Lower leg skin (tissue), 3 donors: ENCODE data around the gene CEP128.

ENCODE experiments used
- POLR2A ChIP-seq, 2 donors: fragments of 450-650 bp; IDR thresholded peaks; one replicate each; pipeline ENCODE4 v1.6.1; 2016 to 2017; ENCODE audit warnings: antibody characterized with exemption in 2 of 2, mild to moderate bottlenecking in 1 of 2, moderate library complexity in 1 of 2
- TF ChIP-seq, protein P1 (sequence below), 3 donors: fragments of 450-650 bp; IDR thresholded peaks; one replicate each; pipeline ENCODE4 v1.5.1; 2016; ENCODE audit warnings: antibody characterized with exemption in 3 of 3, mild to moderate bottlenecking in 3 of 3, moderate library complexity in 2 of 3

DNA sequence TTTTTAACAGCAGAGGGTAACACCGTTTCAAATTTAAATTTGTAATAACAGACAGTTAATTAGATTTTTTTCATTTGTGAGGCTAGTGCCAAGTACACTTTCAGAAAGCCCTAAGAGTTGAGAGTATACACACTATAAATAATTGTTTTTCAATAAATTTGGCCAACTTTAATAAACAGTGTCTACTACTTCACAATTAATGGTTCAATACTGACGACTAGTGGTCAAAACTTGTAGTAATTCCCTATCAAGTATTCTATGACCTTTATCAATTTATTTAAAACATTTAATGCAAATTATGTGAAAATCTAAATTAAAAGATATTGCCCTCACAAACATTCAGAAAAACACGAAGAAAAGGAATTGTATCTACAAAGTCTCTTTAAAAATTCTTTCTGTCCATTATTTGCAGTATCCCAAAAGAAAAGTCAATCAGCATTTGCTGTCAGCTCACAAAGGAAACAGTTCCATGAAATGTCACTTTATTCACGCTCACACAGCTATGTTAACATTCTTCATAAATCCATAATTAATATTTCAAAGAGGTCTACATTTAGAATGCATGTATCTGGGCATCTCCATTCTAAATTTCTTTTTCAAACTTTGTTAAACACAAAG, 91.2 kb downstream of the CEP128 start:
- TF ChIP-seq, protein P1, sequence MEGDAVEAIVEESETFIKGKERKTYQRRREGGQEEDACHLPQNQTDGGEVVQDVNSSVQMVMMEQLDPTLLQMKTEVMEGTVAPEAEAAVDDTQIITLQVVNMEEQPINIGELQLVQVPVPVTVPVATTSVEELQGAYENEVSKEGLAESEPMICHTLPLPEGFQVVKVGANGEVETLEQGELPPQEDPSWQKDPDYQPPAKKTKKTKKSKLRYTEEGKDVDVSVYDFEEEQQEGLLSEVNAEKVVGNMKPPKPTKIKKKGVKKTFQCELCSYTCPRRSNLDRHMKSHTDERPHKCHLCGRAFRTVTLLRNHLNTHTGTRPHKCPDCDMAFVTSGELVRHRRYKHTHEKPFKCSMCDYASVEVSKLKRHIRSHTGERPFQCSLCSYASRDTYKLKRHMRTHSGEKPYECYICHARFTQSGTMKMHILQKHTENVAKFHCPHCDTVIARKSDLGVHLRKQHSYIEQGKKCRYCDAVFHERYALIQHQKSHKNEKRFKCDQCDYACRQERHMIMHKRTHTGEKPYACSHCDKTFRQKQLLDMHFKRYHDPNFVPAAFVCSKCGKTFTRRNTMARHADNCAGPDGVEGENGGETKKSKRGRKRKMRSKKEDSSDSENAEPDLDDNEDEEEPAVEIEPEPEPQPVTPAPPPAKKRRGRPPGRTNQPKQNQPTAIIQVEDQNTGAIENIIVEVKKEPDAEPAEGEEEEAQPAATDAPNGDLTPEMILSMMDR (IDR thresholded peaks at IDR 0.05) = no peak
- TF ChIP-seq POLR2A (IDR thresholded peaks at IDR 0.05) = no peak
